Activated T-helper 1 cell treated with anti-CD3 and anti-CD28 coated beads, Interleukin-2, amount 50 U/mL, for 16 hours (primary cell): ENCODE measurements around the gene PRAF2.

Experiments used
- DNase-seq, 2 donors: peaks; one replicate each; pipeline ENCODE4 v3.0.0-alpha.2; 2020; ENCODE audit warnings: low read depth in 1 of 2, low spot score in 1 of 2

PRAF2 gene

GRCh38 chrX:49075347-49075746, 1.5 kb upstream of the PRAF2 start:
- DNase-seq = no peak

- DNase-seq = no peak
Measured at GRCh38 chrX:49072712-49073095, 1.1 kb downstream of the PRAF2 start.

GRCh38 chrX:49071877-49072711, 1.7 kb downstream of the PRAF2 start:
- no peak for DNase-seq

- DNase-seq = no peak
Measured at GRCh38 chrX:49070988-49071387, 2.8 kb downstream of the PRAF2 start.

DNA sequence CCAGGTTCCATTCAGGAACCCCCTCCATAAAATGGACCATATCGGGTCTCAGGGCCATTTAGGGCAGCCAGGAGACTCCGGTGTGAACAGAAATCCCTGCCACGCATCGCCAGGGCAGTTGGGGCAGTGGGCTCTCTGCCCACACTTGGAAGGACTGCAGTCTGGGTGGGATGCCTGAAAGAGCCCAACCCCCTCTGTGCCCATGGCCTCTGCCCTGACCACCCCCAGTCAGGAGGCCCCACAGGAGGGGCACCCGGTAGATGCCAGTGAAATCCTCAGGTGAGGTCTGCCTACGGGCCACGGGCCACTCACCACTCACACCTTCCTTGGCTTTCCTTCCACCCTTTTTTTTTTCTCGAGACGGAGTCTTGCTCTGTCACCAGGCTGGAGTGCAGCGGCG, 4.8 kb downstream of the PRAF2 start:
- DNase-seq = no peak

DNA sequence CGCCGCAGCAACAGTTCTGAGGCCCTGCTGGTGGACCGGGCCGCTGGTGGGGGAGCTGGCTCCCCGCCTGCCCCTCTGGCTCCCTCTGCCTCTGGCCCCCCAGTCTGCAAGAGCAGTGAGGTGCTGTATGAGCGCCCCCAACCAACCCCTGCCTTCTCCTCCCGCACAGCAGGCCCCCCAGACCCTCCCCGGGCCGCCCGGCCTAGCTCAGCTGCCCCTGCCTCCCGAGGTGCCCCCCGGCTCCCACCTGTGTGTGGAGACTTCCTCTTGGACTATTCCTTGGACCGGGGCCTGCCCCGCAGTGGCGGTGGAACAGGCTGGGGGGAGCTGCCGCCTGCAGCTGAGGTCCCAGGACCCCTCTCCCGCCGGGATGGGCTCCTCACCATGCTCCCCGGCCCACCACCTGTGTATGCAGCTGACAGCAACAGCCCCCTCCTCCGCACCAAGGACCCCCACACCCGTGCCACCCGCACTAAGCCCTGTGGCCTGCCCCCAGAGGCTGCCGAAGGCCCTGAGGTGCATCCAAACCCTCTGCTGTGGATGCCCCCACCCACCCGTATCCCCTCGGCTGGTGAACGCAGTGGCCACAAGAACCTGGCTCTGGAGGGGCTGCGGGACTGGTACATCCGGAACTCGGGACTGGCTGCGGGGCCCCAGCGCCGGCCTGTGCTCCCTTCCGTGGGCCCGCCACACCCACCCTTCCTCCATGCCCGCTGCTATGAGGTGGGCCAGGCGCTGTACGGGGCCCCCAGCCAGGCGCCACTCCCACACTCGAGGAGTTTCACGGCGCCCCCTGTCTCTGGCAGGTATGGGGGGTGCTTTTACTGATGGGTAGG, 6.3 kb downstream of the PRAF2 start:
- DNase-seq = no peak

GRCh38 chrX:49066690-49067089, 7.1 kb downstream of the PRAF2 start:
- no peak for DNase-seq

DNA sequence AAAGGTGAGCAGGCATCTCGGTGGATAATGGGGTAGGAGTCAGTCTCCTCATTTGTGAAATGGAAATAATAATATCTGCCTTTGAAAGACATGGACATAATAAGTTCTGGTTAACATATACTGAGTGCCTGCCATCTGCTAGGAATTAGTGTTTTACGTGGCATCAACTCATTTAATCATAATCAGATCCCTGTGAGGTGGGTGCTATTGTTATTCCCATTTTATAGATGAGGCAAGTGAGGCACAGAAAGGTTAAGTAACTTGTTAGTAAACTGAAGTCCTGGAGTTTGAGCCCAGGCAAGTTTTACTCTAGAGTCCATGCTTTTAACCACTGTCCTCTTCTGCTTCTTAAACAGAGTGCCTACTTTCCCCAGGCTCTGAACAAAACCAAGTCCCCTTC, 7.5 kb downstream of the PRAF2 start:
- no peak for DNase-seq

DNA sequence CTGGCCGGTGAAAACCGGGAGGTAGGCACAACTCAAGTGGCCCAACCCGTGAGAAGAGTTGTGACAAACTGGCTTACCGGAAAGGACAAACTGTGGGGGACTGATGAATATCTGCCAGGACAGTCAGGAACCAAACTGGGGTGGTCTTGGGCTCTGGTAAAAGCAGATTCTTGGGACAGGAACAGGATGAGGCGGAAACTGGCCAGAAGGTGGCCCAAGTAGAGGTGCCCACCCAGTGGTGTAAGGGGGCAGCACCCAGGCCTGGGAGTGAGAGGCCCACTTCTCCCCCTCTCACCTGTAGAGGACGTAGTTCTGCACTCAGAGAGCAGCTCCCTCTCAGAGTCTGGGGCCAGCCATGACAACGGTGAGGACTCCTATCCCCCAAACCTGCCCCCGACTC, 9.1 kb downstream of the PRAF2 start:
- DNase-seq = no peak

- no peak for DNase-seq
Measured at GRCh38 chrX:49064303-49064702, 9.5 kb downstream of the PRAF2 start.

- DNase-seq = no peak
Measured at GRCh38 chrX:49063715-49064114, 10.1 kb downstream of the PRAF2 start.

DNA sequence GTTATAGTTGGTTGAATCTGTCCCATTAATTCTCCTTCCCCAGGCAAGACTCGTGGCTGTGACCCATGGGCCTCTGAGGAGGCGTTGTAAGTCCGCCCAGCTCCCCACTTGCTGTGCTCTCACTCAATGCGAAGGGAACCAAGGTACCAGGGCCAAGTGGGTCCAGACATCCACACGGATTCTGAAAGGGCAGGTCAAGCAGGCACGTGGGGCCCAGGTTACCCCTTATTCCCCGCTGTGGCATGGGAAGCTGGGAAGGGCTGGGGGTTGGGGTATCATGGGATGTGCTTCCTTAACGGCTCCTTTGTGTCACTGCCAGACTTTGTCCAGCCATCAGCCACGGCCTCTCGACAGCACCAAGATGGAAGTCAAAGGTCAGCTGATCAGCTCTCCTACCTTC, 11.9 kb downstream of the PRAF2 start:
- DNase-seq = no peak

DNA sequence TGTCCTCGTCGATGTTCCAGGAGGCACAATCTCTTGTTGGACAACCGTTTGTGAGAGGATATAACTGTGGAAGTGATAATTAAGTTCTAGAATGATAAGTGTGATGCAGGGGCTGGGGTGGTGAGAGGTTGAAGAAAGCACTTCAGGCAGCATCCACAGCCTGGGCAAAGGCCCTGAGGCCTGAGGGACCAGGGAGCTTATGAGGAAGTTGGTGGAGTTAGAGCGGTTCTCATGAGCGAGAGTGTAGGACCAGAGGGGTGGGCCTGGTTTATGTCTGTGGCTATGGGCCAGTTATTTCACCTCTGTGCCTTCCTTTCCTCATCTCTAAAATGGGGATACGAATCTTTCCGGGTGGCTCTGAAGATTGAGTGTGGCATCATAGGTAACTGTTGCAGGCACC, 12.3 kb downstream of the PRAF2 start:
- DNase-seq = no peak

DNA sequence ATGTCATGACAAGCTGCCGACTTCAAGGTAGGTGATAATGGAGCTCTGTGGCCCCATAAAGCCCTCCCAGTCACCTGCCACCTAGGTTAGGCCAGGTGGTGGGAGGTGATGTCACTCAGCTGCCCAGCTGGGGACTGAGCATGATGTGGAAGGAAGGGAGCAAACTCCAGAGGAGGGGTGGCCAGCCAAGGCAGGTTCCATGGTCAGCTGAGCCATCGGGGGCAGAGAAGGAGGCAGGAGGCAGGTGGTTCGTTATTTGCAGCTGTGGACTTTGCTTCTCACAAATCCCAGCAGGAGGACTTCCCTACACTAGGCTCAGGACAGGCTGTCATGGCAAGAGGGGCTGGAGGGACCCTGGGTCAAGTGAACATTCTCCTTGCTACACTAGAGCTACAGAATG, 12.9 kb downstream of the PRAF2 start:
- no peak for DNase-seq

- DNase-seq = no peak
Measured at GRCh38 chrX:49059681-49060085, 14.1 kb downstream of the PRAF2 start.

DNA sequence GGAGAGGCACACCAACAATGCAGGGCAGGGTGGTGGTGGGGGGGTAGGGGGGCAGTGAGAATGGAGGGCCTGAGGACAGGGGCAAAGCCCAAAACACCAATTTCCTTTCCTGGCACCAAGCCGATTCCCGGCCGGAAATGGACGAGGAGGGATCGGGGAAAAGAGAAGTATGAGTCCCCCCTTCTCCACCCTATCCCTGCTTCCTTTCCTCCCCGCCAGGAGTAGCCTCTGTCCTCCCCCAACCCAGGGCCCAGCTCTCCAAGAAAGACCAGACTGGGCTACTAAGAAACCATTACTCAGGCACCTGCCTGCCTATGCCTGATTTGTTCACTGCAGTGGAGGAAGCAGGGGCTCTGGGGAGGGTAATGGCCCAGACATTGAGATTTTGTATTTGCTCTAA, 14.6 kb downstream of the PRAF2 start:
- no peak for DNase-seq

DNA sequence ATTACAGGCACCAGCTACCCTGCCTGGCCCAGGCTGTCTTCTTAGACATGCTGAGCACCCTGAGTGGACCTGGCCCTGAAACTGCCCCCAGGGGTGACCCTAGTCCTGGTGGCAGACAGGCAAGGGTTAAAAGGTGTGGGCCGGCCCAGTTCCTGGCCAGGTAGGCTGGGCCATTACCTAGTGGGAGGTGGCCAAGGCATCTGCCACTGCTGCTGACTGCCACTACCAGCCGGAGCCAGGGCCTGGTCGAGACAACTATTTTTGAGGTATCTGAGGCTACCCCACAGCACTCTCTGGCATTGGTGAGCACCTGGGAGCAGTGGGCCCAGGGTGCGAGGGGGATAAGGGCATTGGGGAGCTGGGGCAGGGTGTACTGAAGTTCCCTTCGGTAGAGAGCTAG, 15.0 kb downstream of the PRAF2 start, which contains the start of gene CCDC120:
Gene CCDC120, plus strand, starts transcription at position 206 of the 400 bp plus-strand sequence. CDS start 3,043 bp downstream, outside the sequence.
- DNase-seq = no peak

- DNase-seq = no peak
Measured at GRCh38 chrX:49054073-49054762, 19.6 kb downstream of the PRAF2 start.

GRCh38 chrX:49053223-49054072, 20.4 kb downstream of the PRAF2 start:
- DNase-seq = peak; percentile 12 to 43

- DNase-seq = no peak
Measured at GRCh38 chrX:49043987-49044281, 29.9 kb downstream of the PRAF2 start.
